C4-2B (cell line): ENCODE data around the gene POLR3C.

Experiments
- ZFX ChIP-seq: fragments of 450-650 bp; IDR thresholded peaks from 2 replicates; pipeline ENCODE4 v1.6.1; 2017
- TF ChIP-seq, protein P1 (sequence below): fragments of 450-650 bp; conservative IDR thresholded peaks from 2 replicates; pipeline ENCODE4 v1.5.1; 2017; ENCODE audit warnings: mild to moderate bottlenecking

DNA sequence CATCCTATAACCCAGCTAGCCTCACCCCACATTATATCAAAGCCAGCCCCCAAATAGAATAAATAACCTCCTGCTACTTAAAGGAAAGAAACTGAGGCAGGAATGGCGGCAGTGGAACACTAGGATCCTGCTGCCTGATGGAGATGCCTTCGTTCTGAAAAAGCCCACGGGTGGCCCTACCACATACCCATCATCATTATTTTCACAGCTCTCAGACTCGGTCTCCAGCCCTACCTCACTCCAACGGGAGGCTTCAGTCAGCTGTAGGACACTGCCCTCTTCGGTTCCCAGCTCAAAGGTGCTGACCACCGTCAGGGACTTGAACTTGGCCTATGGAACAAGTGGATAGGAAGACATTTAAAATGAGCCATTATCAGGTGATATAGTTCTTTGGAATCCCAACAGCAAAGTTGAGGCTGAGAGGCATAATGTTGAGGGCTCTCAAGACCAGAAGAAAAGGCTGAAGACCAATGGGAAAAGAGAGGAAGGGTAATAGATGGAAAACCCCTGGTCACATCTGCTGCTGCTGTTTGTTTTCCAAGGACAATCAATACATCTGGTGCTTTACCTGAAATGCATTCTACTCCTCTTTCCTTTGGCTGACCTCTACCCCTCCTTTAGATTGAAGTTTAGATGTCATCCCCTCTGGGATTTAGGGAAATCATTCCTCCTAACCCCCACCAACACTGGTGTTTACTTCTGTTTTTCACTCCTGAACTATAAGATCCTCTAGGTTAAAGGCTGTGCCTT lies 69.5 kb downstream of the POLR3C start:
- TF ChIP-seq, protein P1, sequence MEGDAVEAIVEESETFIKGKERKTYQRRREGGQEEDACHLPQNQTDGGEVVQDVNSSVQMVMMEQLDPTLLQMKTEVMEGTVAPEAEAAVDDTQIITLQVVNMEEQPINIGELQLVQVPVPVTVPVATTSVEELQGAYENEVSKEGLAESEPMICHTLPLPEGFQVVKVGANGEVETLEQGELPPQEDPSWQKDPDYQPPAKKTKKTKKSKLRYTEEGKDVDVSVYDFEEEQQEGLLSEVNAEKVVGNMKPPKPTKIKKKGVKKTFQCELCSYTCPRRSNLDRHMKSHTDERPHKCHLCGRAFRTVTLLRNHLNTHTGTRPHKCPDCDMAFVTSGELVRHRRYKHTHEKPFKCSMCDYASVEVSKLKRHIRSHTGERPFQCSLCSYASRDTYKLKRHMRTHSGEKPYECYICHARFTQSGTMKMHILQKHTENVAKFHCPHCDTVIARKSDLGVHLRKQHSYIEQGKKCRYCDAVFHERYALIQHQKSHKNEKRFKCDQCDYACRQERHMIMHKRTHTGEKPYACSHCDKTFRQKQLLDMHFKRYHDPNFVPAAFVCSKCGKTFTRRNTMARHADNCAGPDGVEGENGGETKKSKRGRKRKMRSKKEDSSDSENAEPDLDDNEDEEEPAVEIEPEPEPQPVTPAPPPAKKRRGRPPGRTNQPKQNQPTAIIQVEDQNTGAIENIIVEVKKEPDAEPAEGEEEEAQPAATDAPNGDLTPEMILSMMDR: no peak
- TF ChIP-seq ZFX: no peak
